NCI-H1694 (cell line): ENCODE results near the gene PTRH2.

Source experiments
- DNase-seq: peaks from one replicate; lab custom pipeline; 2025; lab: John Stamatoyannopoulos, UW

Gene PTRH2

GRCh38 chr17:59719526-59719925, 12.3 kb upstream of the PTRH2 start:
- DNase-seq: no peak

GRCh38 chr17:59716427-59716826, 9.2 kb upstream of the PTRH2 start:
- no peak for DNase-seq

DNA sequence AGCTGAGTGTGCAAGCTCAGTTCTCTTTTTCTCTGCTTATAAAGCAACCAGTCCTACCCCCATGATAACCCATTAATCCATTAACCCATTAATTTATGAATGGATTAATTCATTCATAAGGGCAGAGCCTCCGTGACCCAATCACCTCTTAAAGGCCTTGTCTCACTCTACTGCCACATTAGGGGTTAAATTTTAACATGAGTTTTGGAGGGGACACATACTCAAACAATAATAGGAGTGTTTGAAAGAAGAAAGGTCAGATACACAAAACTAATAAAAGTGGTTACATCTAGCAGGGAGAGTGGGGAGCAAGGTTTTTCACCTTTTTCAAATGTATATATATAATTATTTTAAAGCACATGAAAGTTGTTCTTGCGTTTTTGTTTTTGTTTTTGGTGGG, 7.0 kb upstream of the PTRH2 start:
- DNase-seq: no peak

GRCh38 chr17:59712862-59713261, 5.6 kb upstream of the PTRH2 start:
- DNase-seq: no peak

DNA sequence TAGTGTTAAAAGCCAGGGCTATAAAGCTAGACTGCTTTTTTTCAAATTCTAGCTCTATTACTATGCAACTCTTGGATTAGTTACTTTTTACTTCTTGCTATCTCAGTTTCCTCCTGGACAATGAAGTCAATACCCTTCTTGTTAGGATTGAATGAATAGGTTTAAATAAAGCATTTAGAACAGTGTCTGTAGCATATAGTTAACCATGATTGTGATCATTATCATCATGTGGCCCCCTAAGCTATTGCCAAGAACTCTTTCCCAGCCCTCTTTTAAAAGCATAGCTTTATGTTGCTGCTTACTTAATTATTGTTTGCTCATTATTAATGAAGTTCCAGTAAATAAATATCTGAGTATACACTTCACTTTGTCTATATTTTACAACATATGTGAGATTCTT, 4.7 kb upstream of the PTRH2 start:
- DNase-seq: no peak

DNA sequence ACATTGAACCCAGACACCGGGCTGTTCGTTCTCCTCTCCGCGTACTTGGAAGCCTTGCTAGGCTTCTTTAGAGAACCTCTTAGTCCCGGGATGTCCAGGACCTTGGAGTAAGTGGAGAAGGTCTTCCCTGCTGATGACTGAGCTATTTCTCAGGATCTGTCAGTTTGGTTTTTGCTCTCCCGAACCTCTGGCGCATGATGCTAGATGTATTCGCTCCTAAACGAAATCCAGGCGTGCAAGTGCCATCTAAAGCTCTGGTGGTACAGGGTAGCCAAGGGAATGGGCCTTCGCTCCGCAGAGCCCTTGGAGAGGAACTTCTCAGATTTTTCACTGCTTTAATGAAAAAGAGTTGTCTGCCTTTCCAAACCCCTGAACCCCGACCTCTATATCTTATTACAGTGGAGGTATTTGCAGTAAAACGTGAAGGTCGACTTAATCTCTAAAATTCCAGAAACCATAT, 771 bp upstream of the PTRH2 start:
- DNase-seq: no peak

DNA sequence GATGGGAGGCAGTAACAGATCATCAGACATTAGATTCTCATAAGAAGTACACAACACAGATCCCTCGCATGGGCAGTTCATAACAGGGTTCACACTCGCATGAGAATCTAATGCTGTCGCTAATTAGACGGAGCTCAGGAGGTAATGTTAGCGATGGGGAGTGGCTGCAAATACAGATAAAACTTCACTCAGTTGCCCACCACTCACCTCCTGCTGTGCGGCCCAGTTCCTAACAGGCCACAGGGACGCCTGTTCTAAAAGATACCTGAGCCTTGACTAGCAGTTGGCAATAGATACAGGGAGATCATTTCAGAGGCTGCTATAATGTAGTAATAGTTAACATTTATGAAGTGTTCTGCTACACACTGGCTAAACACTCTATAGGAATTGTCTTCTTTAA, 4.9 kb downstream of the PTRH2 start:
- DNase-seq: no peak

- no peak for DNase-seq
These were observed 7.4 kb downstream of the PTRH2 start for GRCh38 chr17:59699786-59700185.

- no peak for DNase-seq
These were observed 8.0 kb downstream of the PTRH2 start for GRCh38 chr17:59699218-59699617.

- no peak for DNase-seq
These were observed 9.1 kb downstream of the PTRH2 start for GRCh38 chr17:59698143-59698542.

- DNase-seq: no peak
These were observed 10.4 kb downstream of the PTRH2 start for GRCh38 chr17:59696682-59697277.

- no peak for DNase-seq
These were observed 11.1 kb downstream of the PTRH2 start for GRCh38 chr17:59695945-59696681.

DNA sequence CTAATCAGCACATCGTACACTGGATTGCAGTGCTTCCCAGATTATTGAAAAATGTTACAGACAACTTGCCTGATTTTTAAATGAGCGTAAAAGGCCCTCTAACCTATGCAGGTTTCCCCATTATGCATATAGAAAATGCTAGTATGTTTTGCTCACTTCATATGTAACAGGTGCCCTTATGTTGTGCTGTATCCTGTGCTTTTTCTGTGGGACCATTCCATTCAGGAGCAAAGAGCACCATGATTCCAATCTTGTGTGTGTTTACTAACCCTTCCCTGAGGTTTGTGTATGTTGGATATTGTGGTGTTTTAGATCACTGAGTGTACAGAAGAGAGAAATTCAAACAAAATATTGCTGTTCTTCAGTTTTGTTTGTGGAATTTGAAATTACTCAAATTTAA, 12.9 kb downstream of the PTRH2 start:
- no peak for DNase-seq

DNA sequence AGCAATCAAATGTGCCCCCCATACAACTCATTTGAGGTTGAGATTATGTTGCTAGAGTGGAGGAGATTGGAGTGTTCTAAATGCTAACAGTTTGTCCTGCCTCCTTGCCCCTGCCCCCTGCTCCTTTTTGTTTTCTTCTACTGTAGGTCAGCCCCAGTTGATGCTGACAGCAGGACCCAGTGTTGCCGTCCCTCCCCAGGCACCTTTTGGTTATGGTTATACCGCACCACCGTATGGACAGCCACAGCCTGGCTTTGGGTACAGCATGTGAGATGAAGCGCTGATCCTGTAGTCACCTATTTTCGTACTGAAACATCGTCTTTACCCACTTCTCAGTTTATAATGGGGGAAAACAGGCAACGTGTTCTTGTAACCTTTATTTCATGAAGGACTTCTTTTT, 13.6 kb downstream of the PTRH2 start:
- DNase-seq: no peak

GRCh38 chr17:59688496-59688895, 18.7 kb downstream of the PTRH2 start:
- no peak for DNase-seq

GRCh38 chr17:59688008-59688407, 19.2 kb downstream of the PTRH2 start:
- no peak for DNase-seq

DNA sequence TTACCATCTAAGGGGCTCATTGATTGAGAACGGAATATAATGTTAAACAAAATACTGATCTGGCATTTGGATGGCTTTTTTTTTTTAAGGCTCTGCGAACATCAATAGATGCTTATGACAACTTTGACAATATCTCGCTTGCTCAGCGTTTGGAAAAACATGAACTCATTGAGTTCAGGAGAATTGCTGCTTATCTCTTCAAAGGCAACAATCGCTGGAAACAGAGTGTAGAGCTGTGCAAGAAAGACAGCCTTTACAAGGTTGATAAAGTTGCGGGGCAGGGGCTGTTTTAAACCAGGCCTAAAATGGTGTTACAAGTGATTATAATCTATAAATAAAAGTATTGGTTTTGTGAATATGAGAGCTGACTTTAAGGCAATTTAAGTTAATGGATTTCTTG, 22.3 kb downstream of the PTRH2 start:
- DNase-seq: no peak

- DNase-seq: no peak
These were observed 23.9 kb downstream of the PTRH2 start for GRCh38 chr17:59683283-59683682.

- no peak for DNase-seq
These were observed 26.9 kb downstream of the PTRH2 start for GRCh38 chr17:59680314-59680713.

GRCh38 chr17:59678918-59679317, 28.3 kb downstream of the PTRH2 start:
- no peak for DNase-seq

- DNase-seq: no peak
These were observed 30.5 kb downstream of the PTRH2 start for GRCh38 chr17:59676716-59677115.

- DNase-seq: no peak
These were observed 32.0 kb downstream of the PTRH2 start for GRCh38 chr17:59675231-59675630.

- DNase-seq: no peak
These were observed 35.8 kb downstream of the PTRH2 start for GRCh38 chr17:59671386-59671785.

DNA sequence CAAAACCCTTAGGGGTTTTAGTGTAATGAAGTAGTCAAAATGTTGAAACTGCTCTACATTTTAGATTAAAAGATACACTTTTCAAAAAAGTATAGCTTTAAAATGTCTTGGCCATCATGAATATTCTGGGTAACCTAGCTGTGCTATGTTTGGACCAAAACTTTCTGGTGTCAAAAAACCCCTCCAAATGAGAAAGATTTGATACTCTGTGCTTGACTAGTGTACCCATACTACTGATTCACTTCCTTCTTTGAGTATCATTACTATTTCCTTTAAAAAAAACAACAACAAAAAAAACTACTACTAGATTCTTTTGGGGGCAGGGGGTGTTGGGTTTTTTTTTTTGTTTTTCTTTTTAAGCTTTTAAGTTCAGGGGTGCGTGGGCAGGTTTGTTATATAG, 37.3 kb downstream of the PTRH2 start:
- no peak for DNase-seq
